ENCODE measurements around the gene GASK1A.
"Not testable (repeated sequence)": the region's sequence is repeated elsewhere in the genome, so short reads cannot be mapped to it uniquely, and the experiment has no call there.

The GASK1A gene

DNA sequence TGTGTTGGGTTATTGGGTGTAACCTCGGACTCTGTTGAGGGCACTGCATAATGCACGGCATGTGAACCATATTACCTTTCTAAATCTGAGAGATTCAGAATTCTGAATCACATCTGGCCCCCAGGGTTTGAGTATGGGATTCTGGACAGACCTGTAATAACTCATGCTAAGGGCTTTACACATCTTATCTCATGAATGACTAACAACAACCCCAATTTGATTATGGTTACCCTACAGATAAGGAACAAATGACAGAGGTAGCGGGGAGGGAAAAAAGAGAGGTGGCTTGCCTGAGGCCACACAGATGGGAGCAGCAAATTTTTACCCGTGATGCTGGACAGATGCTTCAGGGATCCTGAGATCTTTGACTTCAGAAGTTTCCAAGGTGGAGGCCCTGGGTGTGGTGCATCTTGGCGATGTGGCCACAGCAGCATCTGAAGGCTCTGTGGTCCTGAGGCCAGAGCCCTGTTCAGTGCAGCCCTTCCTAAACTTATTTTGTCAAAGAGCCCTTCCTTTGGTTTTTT lies 83.0 kb downstream of the GASK1A start:
- no peak for DNase-seq (ENCODE audit: low spot score)

DNA sequence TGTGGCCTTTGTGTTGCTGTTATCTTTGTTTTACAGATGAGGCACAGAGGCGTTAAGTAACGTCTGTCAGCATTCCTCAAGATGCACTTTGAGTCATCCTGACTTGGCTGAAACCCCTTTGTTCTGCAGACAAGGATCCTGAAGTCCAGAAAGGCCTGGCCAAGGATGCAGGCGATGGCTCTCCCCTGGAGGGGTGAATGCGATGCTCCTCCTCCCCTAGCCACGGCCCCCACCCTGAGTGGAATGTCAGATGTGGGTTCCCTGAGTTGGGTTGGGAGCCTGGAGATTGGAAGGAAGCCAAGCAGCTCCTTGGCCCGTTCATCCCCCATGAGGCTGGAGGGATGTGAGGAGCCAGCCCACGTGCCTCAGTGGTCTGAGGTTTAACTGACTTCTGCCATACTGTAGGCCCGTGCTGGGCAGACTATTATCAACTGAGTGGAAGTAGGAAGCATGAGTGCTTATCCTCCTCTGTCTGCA lies 83.5 kb downstream of the GASK1A start:
- DNase-seq (ENCODE audit: low spot score): no peak

DNA sequence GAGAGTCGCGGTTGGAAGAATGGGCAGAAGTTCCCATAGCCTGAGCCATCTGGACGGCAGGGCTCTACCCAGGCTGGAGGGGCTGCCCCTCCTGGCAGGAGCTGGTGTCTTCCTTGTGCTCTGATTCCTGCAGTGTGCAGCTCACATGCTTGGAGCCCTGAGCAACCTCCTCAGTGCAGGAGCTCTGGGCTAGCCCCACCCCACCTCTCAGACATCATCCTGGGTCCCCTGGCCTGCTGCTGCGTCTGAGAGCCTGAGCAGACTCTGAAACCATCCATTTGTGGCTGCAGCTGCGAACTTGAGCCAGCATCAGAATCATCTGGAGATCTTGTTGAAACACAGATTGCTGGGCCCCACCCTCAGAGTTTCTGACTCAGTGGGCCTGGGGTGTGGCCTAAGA lies 84.0 kb downstream of the GASK1A start:
- no peak for DNase-seq (ENCODE audit: low spot score)

DNA sequence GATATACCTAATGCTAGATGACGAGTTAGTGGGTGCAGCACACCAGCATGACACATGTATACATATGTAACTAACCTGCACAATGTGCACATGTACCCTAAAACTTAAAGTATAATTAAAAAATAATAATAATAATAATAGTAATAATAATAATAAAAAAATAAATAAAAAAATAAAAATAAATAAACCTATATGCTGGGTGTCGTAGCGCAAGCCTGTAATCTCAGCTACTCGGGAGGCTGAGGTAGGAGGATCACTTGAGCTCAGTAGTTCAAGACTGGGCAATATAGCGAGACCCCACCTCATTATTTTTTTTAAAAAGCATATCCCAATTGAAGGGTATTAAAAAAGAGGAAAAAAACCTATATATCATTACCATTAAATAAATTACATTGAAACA lies 91.6 kb downstream of the GASK1A start:
- not testable (repeated sequence) for DNase-seq (ENCODE audit: low spot score)

DNA sequence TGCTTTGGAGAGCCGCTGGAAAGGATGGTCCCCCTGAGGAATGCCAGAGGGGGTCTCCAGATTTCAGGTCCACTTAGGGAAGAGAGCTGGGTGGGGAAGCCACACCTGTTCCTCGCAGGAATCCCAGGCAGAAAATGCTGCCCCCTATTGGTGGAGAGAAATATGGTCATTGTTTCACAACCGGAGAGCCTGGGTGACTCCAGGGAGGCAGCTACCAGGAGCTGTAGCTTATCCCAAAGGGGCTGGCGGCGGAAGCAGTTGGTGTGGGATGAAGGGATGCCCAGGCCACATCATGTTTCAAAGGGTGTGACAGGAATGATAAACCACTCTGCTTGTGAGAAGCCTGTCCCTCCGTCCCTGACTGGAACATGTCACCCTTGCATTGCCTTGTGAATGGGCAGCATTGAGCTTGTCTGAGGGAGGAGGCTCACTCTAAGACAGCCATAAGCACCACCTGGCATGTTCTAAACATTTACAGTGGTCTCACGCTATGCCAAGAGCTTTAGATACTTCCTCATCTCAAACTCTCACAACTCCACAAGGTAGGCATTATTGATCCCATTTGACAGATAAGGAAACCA lies 92.3 kb downstream of the GASK1A start:
- DNase-seq (ENCODE audit: low spot score): peak; percentile 9

DNA sequence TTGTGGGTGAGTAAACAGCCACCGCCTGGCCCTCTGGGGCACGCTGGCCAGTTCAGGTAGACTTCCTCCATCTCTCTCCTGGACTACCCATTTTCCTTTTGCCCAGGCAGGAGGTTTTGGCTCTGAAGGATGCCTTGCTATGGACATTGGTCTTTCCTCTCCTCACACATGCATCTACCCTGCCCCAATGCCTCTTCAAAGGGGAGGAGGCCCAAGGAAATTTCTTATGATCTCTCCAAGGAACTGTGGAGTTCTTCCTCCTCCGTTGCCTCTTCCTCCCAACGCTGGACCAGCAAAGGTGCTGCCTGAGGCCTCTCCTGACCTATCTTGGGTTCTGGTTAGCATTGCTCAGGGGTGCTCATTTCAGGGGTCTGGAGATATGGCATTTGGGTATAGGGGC lies 93.2 kb downstream of the GASK1A start:
- no peak for DNase-seq (ENCODE audit: low spot score)

DNA sequence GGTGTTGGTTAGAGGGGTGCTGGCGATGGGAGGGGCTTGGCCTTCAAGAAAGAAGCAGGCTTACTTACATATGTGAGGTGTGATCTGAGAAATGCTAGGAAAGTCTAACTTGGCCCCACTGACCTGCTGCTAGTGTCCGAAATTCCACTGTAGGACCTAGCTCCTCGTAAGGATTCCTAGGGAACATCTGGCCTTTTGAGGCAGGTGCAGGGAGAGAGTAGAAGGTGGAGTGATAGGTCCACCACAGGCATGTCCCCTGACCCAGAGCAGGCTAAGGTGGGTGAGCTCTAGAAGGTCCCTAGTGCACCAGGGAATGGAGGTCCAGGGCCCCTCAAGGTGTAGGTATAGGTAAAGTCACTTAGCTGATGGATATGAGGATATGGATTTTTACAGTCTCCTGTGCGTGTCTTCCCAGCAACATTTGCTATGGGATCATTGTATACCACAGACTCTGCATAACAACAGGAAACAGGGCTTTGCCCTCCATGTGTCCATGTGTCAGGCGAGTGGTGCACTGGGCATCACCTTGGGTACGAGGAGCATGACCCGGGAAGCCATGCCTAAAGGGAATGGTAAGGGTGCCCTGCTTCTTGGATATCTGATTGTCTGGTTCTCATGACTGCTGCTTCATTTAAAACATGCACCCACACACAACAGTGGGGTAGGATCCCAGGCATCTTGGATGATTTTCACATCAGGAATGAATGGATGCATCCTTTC lies 94.2 kb downstream of the GASK1A start:
- DNase-seq (ENCODE audit: low spot score): no peak

DNA sequence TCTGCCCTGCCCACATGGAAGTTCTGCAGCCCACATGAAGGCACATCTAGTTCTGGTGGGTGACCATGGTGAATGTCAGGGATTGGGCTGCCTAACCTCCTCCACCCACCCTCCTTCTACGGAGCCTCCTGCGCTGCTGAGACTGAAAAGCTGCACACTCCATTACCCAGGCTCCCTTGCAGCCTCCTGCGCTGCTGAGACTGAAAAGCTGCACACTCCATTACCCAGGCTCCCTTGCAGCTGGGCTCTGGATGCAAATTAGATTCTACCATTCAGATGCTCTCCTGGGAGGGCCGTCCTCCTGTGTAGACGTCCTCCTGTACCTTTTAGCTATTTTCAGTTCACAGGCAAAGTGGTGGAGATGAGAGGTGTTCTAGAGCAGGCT lies 94.7 kb downstream of the GASK1A start:
- peak; percentile 26 for DNase-seq (ENCODE audit: low spot score)

DNA sequence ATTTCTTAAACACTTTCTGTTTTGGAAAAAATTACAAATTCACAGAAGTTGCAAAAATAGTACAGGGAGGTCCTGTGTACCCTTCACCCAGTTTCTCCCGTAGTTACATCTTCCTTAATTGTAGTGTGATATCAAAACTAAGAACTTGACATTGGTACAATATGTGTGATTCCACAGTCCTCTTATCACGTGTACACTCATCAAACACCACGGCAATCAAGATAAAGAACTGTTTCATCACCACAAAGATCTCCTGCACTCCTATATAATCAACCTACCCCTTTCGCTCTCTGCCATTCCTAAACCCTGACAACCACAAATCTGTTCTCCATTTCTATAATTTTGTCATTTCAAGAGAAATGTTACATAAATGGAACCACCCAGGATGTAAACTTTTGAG lies 95.4 kb downstream of the GASK1A start:
- no peak for DNase-seq (ENCODE audit: low spot score)

DNA sequence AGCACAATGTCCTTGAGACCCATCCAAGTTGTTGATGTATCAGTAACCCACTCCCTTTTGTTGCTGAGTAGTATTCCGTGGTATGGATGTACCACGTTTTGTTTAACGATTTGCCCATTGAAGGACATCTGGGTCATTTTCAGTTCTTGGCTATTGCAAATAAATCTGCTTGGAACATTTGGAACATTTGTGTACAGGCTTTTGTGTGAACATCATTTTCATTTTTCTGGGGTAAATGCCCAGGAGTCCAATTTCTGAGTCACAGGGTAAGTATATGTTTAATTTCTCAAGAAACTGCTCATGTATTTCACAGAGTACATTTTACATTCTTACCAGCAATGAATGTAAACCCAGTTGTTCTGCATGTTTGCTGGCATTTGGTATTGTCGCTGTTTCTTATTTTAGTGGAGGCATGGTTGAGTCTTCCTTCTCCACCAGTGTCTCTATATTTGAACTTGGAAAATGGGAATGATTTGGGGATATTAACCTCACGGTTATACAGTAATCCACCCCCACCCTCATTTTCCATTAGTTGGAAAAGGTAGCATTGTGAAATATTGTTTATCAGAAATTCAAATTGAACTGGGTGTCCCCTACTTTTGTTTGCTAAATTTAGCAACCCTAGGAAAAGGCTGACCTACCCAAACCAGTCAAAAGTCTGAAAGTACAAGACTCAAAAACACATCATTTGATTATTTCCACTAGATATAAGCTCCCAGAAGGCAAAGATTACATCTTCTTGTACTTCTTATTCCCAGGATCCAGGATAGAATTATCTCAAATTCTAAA lies 96.0 kb downstream of the GASK1A start:
- DNase-seq (ENCODE audit: low spot score): no peak

DNA sequence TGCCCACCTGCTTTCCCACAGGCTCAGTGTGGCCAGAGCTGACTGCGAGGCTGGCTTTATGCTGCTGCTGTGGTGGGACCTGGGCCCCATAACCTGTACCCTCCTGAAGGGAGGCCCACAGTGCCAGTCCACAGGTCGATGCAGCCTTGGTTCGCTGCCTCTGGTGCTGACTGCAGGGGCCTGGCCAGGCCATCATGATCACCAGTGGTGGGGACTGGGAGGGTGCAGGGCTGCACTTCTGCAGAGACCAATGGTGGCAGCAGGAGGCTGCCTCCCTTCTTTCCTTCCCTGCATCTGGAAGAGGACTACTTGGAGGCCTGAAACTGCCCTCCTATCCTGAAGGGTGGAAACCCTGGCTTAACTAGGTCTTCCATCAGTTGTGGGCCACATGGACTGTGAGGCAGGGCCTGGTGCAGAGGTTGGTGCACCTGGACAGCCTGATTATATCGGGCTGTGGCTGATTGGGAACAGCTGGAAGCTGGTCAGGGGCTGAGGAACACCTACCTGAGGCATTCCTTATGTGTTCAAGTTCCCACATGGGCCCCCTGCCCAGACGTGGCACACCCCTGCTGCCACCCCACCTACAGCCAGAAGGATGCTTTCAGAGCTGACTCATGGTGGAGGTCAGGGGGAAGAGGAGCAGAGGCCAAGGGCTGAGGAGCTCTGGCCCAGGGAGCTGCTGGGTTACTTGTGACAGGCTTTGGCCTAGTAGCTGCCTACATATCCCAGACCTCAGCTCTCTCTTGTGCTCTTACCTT lies 97.0 kb downstream of the GASK1A start:
- DNase-seq (ENCODE audit: low spot score): no peak

DNA sequence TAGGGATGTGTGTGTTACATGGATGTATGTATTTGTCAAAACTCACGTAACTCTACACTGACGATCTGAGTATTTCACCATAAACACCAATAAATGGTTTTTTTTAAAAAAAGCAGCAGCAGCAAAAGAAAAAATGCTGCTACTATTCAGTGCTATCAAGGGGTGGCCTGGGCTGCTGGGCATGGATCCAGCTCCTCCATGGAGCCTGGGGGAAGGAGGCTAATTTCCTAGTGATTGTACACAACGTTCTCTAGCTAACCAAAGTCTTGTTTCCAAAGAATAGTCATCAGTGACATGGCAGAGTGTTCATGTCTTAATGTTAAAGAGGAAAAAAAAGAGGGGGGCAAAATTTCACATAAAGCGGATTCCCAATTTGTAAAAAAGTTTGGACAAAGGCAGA lies 97.7 kb downstream of the GASK1A start:
- no peak for DNase-seq (ENCODE audit: low spot score)

DNA sequence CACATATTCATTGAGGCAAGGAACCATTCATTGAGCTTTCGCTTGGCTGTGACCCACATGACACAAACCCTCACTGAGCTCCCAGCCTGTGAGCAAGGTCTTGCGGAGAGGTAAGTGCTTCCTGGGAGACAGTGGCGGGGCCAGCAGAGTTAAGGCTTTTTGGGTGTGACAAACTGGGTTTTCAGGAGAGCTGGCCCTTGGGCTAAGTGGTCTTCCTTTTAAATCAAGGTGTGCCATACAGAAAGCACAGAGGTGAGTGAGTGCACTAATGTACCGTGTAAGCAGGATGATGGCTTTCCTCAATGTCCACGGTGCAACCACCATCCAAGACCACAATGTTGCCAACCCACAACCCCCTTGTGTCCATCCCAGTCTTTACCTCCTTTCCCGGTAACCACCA lies 98.2 kb downstream of the GASK1A start:
- no peak for DNase-seq (ENCODE audit: low spot score)

DNA sequence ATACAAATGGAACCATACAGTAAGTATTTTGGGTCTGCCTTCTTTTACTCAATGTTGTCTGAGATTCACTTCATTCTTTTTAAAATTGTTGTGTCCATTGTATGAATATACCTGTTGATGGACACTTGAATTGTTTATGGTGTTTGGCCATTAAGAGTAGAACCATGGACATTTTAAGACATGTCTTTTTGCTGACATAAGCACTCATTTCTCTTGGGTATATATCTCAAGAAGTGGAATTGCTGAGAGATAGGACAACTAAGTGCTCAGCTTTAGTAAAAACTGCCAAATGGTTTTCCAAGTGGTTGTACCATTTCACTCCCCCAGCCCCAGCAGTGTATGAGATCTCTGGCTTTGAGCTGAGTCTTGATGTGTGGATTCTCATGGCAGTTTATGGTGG lies 98.6 kb downstream of the GASK1A start:
- DNase-seq (ENCODE audit: low spot score): no peak

DNA sequence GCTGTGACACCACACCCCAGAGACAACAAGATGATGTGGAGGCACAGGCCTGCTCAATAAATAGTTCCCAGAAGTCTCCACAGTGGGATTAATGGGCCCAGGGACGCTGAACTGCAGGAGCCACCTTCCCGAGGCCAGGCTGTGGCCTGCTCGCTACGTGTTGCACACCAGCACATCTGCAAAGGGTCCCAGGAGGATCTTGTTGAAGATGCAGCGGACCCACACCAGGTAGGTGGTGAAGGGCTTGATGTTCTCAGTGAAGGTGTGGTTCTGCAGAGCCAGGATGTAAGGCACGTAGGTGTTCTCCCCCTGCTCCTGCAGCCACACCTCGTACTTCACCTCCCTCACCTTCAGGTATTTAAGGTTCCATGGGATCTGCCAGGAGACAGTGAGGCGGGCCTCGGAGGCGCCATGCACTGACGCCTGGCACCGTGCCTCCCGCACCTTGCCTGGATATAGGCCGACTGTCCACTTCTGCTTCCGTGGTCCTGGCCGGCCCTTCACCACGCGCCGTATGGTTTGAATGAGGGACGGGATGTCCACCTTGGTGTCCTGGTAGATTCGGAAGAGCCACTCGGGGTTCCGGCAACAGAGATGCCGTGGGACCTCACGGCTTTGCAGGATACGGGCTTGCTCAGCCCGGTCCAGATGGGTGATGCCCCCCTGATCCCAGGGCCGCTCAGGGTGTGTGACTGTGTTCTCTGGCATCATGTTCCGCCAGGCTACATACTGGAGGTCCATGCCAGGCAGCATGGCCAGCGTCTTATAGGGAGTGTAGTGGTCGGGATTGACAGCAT lies 100.6 kb downstream of the GASK1A start:
- no peak for DNase-seq (ENCODE audit: low spot score)

DNA sequence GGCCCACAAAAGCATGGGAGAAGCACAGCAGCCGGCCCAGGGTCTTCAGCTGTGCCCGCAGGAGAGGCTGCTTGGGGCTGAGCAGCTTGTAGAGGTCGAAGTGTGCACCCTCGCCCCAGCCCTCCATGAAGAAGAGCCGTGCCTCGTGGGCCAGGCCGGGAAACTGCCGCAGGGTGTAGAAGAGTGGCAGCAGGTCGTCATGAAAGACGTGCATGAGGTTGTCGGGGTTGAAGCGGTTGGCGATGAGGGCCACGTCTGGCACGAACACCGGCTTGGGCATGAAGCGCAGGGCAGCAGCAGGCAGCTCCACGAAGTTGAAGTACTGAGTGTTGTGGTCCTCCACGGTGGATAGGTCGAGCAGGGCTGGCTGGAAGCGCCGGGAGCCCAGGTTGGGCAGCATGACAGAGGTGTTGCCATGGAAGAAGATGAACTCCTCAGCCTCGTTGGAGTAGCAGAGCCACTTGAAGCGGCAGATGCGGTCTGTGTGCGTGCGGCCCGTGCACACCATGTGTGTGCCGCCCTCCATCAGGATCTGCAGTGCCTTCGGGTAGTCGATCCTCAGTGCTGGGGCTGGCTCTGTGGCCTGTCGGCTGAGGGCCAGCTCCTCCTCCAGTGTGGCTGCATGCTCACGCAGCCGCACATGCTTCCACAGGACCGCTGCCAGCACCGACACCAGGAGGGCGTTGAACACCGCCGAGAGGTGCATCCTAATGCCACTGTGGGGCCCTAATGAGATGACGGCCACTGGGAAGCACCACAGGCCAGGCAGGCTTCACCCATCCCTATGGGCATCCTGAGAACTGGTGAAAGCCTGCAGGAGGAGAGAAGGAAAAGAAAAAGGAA lies 101.8 kb downstream of the GASK1A start:
- DNase-seq (ENCODE audit: low spot score): no peak

DNA sequence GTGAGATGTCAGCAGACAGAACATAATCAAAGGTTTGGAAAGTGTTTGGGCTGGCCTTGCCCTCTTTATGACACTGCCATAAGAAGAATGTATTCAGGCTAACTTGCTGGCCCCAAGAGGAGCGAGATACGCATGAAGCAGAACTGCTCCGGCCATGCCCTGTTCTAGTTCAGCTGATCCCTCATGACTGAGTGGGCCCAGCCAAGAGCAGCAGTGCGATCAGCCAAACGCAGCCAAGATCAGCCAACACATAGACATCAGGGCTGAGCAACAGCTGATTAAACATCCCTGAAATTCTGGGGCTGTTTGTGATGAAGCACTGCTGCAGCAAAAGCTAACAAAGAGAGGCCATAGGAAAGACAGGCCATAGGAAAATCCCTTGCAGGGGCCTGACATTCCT lies 102.7 kb downstream of the GASK1A start:
- DNase-seq (ENCODE audit: low spot score): no peak

DNA sequence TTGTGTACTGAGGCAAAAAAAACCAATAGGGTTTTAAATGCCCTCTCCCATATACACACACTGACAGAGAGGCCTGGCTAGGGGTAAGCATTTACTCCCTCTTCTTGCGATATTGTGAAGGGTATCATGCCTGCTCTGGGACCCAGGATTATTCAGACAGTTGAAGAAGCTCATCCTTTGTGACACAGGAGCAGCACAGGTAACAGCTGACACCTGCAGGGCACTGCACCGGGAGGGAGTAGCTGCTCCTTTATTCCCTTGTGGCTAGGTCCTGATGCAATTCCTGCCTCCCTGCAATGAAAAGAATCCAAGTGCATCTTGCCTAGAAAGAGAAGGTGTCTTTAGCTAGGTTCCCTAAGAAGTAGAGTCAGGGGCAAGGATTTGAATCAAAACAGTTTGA lies 103.3 kb downstream of the GASK1A start:
- DNase-seq (ENCODE audit: low spot score): no peak

DNA sequence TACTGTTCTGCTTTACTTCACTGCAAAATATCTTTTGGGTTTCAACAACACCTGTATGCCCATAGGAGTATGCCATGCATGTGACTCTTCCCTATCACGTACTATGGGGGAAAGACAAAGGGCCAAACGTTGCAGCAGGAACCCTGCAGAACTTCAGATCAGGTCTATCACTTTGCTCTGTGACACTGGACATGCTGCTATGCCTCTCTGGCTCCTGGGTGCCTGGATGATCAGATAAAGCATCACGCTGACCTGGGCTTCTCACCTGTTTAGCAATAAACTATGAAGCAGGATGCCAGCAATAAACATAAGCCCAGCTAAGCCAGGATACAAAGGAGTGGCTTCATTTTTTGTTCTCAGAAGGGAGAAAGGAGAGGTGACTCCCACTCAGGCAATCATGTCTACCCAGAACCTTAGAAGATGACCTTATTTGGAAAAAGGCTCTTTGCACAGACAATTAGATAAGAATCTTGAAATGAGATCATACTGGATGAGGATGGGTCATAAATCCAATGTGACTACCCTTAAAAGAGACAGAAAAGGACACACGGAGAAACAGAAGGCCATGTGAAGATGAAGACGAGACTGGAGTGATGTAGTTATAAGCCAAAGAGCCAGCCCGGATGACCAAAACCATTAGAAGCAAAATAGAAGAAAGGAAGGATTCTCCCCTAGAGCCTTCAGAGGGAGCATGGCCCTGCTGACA lies 107.5 kb downstream of the GASK1A start:
- DNase-seq (ENCODE audit: low spot score): no peak

DNA sequence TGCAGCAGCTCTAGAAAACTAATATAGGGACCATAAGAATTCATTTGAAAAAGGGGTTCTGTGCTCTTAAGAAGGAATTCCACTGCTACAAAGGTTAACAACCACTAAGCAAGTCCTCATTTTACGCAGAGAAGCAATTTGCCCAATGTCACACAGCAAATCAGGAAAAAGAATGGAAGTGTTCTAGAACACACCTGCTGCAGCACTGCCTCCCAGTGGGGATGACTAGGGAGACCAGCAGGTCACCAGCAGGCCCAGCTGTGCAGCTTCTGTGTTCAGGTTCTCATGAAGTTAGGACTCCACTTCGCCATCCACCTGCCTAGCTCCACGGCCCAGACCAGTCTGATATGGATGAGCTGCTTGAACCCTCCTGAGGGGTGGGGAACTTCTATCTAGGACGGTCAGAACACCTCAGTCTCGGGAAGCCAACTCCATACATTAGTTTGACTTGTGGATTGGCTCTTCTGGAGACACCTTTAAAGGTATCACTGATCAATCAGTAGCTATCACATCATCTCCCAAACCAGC lies 108.2 kb downstream of the GASK1A start:
- no peak for DNase-seq (ENCODE audit: low spot score)

All from germinal center (tissue), 1 donor.